Activated CD8-positive, alpha-beta memory T cell treated with anti-CD3 and anti-CD28 coated beads for 4 hours (primary cell): Measurements from ENCODE around the gene GPR183.

Experiments
- DNase-seq, 2 donors: peaks; one replicate each; pipeline ENCODE4 v3.0.0-alpha.2; 2020; ENCODE audit warnings: low read depth in 2 of 2

Gene GPR183

GRCh38 chr13:99246100-99246499 is 61.1 kb downstream of the GPR183 start:
- DNase-seq, result no peak
